Keratinocyte (primary cell): ENCODE results near the gene TUT7.

Source experiments
- EZH2 ChIP-seq: IDR thresholded peaks from one replicate; pipeline ENCODE4 v1.6.1; 2012; ENCODE audit warnings: inconsistent platforms, mild to moderate bottlenecking, low read length, moderate library complexity
- TF ChIP-seq, protein P1 (sequence below), 3 experiments: IDR thresholded peaks in 1 of 3; conservative IDR thresholded peaks in 1 of 3; optimal IDR thresholded peaks in 1 of 3; 2 replicates in 2 of 3; 3 replicates in 1 of 3; pipeline versions ENCODE3 to v1.5.1; 2011; ENCODE audit warnings: low read length in 3 of 3, mild to moderate bottlenecking in 3 of 3, moderate library complexity in 2 of 3, control low read depth in 1 of 3, inconsistent platforms in 1 of 3; ENCODE audit not compliant: insufficient read depth in 2 of 3; ENCODE audit errors: extremely low read depth in 1 of 3

DNA sequence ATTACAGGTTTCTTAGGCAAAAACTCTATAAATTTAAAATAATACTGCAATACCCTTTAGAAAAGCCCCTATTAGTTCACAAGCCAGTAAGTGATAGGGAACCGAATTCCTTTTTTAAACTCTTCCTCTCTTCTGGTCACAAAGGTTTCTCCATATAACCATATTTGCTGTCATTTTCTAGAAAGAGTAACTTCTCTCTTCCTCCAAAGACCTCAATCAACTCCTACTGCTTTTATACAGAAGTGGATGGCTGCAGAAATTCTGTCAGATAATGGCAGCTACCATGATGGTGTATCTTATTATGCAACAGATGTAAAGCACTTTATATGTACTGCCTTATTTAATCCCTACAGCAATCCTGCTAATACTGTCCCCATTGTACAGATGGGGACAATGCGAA lies 6.2 kb downstream of the TUT7 start:
- TF ChIP-seq, protein P1, sequence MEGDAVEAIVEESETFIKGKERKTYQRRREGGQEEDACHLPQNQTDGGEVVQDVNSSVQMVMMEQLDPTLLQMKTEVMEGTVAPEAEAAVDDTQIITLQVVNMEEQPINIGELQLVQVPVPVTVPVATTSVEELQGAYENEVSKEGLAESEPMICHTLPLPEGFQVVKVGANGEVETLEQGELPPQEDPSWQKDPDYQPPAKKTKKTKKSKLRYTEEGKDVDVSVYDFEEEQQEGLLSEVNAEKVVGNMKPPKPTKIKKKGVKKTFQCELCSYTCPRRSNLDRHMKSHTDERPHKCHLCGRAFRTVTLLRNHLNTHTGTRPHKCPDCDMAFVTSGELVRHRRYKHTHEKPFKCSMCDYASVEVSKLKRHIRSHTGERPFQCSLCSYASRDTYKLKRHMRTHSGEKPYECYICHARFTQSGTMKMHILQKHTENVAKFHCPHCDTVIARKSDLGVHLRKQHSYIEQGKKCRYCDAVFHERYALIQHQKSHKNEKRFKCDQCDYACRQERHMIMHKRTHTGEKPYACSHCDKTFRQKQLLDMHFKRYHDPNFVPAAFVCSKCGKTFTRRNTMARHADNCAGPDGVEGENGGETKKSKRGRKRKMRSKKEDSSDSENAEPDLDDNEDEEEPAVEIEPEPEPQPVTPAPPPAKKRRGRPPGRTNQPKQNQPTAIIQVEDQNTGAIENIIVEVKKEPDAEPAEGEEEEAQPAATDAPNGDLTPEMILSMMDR (optimal IDR thresholded peaks at IDR 0.05 in 1 of 3, IDR thresholded peaks at IDR 0.05 in 1 of 3, conservative IDR thresholded peaks at IDR 0.05 in 1 of 3; ENCODE audit: extremely low read depth in 1 of 3, insufficient read depth in 2 of 3, low read length in 3 of 3) = no peak
- no peak for TF ChIP-seq EZH2
